Cardiac muscle cell (in vitro differentiated cells and primary cell): ENCODE results near the gene NUDT14. TPM values are rescaled to one million over a fixed set of nuclear protein-coding genes. Genes with fewer than 3 reads are reported as not detected.

Experiments used
- DNase-seq, 2 donors: peaks; one replicate each; pipeline versions ENCODE4 v3.0.0 to v3.0.0-alpha.2; 2010 to 2017; ENCODE audit warnings: low read depth in 1 of 2, low spot score in 1 of 2
- H3K27ac ChIP-seq: fragments of 200-600 bp; sonication (generic); 2 replicates; pipeline ENCODE4 v1.5.1; 2016
- H3K27me3 ChIP-seq: fragments of 200-600 bp; sonication (generic); 2 replicates; pipeline ENCODE4 v1.6.0; 2016; ENCODE audit warnings: control low read depth
- H3K36me3 ChIP-seq: fragments of 200-600 bp; sonication (generic); 2 replicates; pipeline ENCODE4 v1.5.1; 2016; ENCODE audit warnings: control low read depth
- H3K4me1 ChIP-seq: fragments of 200-600 bp; sonication (generic); 2 replicates; pipeline ENCODE4 v1.8.1; 2017; ENCODE audit warnings: low read depth, mild to moderate bottlenecking, mixed run types
- H3K4me3 ChIP-seq: fragments of 200-600 bp; sonication (generic); 2 replicates; pipeline ENCODE4 v1.5.1; 2016; ENCODE audit warnings: mild to moderate bottlenecking
- H3K9me3 ChIP-seq: fragments of 200-600 bp; sonication (generic); 2 replicates; pipeline ENCODE4 v1.5.1; 2017; ENCODE audit warnings: low read depth, mild to moderate bottlenecking, control low read depth
- CTCF ChIP-seq: IDR thresholded peaks from 2 replicates; pipeline ENCODE4 v1.5.1; 2012; ENCODE audit warnings: low read depth, mild to moderate bottlenecking, low read length
- polyA plus RNA-seq: library from polyadenylated mRNA; unstranded; fragments of >200 nt; fragmentation: Nextera tagmentation; extraction: Ambion mirVana; gene quantifications from 2 replicates; pipeline ENCODE4 v1.2.1, GENCODE V29; 2016
- total RNA-seq: library from RNA; depleted of rRNA; stranded (reverse); fragments of >200 nt; gene quantifications from 2 replicates; pipeline ENCODE4 v1.2.3, GENCODE V29; 2016

NUDT14 gene
- total and polyA plus RNA-seq, 2 experiments from 2014 or later: 41.3 to 64.3 TPM

DNA sequence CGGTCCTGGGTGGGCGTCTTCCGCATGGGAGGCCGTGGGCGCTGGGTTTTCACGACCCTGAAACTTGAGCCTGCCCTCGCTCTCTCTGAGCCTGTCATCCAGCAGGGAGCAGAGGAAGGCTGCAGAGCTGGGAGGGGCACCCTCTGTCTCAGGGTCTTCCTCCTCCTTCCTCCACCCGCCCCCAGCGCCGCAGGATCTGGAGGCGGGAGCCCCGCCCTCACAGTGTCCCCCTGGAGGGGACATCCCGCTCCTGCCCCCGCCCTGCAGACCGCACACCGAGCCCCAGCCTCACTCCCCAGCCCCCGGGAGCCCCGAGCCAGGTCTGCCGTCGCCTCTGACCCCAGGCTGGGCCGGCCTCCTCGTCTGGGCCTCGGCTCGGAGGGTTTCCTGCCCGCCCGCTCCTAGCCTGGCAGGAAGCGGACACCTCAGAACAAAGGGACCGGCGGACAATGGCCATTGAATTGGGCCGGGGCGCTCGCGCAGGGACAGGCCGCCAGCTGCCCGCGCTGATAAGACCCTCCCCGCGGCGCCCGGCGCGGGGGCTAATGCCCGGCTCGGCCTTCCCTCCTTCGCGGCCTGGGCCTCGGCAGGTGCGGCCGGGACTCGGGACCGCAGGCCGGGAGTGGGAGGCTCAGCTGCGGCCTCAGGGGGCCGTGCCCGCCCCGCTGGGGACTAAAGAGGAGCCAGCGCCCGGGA is 15.3 kb upstream of the NUDT14 start:
- H3K4me3 ChIP-seq: peak overlapping the region; percentile 9
- H3K4me1 ChIP-seq: peaks cover 14% of the 10 kb centered on the region
- H3K27ac ChIP-seq: no peak overlapping the region
- peaks cover 57% of the 10 kb centered on the region for H3K27me3 ChIP-seq
- no peaks in the 10 kb centered on the region for H3K36me3 ChIP-seq
- no peaks in the 10 kb centered on the region for H3K9me3 ChIP-seq
- no peak for TF ChIP-seq CTCF
- peak in 1 of 2 donors; percentile 47 for DNase-seq

DNA sequence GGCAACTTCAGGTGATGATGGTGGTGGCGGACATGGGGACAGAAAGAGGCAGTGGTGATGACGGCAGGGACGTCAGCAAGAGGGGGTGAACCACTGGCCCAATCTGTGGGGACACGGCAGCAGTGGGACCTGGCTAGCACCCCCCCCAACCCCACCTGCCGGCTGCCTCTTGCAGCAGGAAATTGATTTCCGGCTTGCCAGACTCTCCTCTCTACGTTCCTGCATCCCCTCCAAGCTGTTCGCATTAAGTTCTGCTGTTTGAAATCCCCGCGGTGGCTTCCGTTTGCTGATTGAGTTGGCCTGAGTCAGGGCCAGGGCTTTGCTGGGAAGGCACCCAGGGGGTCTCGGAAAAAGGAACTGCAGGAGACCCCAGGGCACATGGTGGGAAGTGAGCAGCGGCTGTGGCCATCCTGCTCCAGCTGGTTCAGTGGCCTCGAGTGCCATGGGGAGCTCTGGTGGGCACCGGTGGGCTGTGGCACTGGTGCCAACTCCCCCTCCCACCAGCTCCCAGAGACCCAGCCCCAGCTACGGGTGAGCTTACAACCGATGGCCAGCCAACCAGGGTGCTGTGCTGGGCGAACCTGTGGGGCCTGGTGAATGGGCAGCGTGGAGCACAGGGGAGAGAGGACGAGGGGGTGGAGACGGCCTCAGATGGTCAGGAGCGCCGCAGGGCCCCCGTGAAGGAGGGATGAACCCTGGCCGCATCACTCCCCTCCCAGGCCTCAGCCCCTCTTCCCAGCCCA is 14.6 kb upstream of the NUDT14 start:
- no peak overlapping the region for H3K27ac ChIP-seq
- no peak overlapping the region for H3K4me3 ChIP-seq
- H3K36me3 ChIP-seq: no peaks in the 10 kb centered on the region
- peak; percentile 3 for TF ChIP-seq CTCF
- peak in 1 of 2 donors; percentile 20 for DNase-seq
- peaks cover 14% of the 10 kb centered on the region for H3K4me1 ChIP-seq
- H3K9me3 ChIP-seq: no peaks in the 10 kb centered on the region
- H3K27me3 ChIP-seq: peaks cover 57% of the 10 kb centered on the region

- Histone ChIP-seq H3K36me3 (no peaks in the 10 kb centered on the region), H3K27me3 (peaks cover 57% of the 10 kb centered on the region), H3K4me1 (peaks cover 14% of the 10 kb centered on the region), H3K9me3 (no peaks in the 10 kb centered on the region), H3K27ac (no peak overlapping the region), H3K4me3 (no peak overlapping the region)
- no peak for TF ChIP-seq CTCF
- no peak for DNase-seq
Observed at GRCh38 chr14:105195051-105195450, 13.9 kb upstream of the NUDT14 start.

DNA sequence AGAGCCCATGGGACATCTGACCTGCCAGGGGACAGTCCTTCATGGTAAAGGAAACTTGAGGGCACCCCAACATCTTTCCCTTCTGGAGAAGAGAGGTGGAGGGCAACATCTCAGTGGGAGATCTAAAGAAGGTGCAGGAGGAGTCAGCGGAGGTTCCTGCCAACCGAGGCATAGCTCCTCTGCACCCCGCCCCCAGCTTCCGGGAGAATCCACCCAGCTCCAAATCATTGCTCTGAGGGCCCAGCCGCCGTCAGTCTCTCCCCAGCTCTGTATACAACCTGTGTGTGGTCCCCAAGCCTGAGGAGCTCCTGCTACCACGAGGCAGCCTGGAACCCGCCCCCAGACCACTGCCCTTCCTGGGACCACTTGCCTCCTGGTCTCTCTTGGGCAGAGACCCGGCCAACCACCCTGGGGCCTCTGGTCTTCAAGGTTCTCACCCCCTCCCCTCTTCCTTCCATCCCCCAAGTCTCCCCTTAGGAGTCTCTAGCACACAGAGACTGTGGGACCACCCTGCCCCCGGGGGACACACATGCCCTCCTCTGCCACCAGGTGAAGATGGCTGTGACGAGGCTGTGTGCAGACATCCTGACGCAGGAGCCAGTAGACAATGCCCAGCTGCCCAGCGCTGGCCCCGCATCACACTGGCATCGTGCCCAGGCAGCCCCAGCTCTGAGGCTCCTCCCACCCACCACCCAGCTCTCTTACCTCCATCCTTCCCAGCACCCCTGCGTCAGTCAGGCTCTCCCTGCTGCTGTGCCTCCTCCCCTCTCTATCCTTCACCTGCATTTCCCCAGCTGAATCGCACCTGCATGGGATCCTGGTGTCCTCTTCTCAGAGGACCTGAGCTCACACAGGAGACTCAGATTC is 13.0 kb upstream of the NUDT14 start:
- no peak overlapping the region for H3K4me3 ChIP-seq
- H3K4me1 ChIP-seq: peaks cover 14% of the 10 kb centered on the region
- no peak overlapping the region for H3K27ac ChIP-seq
- H3K9me3 ChIP-seq: no peaks in the 10 kb centered on the region
- DNase-seq: peak in 1 of 2 donors; percentile 22
- TF ChIP-seq CTCF: no peak
- H3K27me3 ChIP-seq: peaks cover 57% of the 10 kb centered on the region
- H3K36me3 ChIP-seq: no peaks in the 10 kb centered on the region

- no peaks in the 10 kb centered on the region for H3K9me3 ChIP-seq
- TF ChIP-seq CTCF: no peak
- peaks cover 14% of the 10 kb centered on the region for H3K4me1 ChIP-seq
- H3K36me3 ChIP-seq: no peaks in the 10 kb centered on the region
- H3K4me3 ChIP-seq: no peak overlapping the region
- DNase-seq: peak in 1 of 2 donors; percentile 41
- peaks cover 47% of the 10 kb centered on the region for H3K27me3 ChIP-seq
- no peak overlapping the region for H3K27ac ChIP-seq
Observed at GRCh38 chr14:105192866-105193731, 12.0 kb upstream of the NUDT14 start.
